ENCODE results near the gene DHRS9.
A peak's percentile ranks its signal among the peaks of the same experiment; 100 is the strongest.
"Not testable (repeated sequence)": the region's sequence is repeated elsewhere in the genome, so short reads cannot be mapped to it uniquely, and the experiment has no call there.

The DHRS9 gene

DNA sequence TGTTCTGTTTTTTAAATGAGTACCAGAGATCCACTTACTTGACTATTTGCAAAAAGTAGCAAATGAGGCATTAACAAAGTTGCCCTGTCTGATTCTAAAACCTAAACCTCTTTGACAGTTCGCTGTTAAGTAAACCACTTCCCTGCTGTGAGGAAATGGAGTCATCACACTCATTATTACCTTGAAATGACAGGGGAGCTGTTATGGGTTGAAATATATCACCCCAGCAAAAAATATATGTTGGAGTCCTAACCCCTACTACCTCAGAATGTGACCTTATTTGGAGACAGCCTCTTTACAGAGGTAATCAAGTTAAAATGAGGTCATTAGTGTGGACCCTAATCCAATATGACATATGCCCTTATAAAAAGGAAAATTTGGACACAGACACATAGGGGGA, 36.1 kb downstream of the DHRS9 start:
- FAIRE-seq, result no peak

DNA sequence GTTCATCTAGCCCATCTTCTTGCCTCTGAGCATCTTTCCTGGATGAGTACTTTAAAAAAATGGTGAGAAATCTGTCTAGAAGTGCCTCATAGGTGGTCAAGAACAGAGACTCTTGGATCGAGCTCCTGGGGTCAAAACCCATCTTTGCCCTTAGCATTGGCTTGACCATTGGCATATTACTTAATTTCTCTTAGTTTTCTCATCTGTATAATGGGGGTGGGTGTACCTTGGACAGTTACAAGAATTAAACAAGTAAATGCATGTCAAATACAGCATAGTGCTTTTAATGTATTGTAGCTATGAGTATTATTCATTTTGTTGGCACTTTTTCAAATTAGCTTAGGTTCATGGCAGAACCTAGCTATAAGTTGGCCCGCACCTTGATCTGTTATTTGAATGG, 36.8 kb downstream of the DHRS9 start:
- no peak for FAIRE-seq

DNA sequence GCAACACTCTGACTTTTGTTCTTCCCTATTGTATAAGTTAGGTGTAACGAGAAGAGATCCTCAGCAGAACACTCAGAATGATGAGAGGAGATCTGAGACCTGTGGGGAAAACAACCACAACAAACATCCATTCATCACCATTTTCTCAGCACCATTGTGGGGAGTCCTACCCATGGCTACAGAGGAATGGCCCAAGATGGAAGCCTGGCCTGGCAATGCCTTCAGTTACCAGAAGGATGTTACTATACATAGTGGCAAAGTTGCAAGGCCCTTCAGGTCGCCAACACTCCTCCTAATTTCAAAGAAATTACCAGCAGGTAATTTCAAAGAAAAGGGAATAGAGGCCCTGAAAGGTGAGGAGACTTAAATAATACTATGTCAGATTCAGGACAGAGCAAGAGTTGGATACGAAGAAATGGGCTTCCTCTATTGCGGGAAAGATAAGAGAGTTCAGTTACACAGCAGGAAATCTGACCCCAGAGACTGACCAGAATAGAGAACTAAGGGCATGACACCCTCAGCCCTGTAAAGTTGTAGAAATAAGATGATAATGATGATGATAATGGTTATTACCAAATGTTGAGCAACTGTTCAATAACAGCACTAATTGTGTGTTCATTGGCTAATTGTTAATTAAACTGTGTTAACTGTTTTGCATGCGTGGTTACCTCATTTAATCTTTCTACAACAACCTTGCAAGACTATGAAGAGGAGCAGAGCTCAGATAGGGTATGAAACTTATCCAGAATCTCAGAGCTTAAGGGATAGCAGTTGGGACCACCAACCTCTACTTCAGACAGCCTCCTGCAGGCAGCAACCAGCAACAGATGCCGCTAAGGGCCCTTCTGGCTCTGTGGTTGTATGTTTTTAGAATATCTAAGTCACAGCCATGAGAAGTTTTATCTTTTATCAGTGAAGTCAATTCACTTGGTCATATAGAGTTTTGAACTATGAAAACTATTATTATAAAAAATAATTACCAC, 37.5 kb downstream of the DHRS9 start:
- FAIRE-seq, result no peak

DNA sequence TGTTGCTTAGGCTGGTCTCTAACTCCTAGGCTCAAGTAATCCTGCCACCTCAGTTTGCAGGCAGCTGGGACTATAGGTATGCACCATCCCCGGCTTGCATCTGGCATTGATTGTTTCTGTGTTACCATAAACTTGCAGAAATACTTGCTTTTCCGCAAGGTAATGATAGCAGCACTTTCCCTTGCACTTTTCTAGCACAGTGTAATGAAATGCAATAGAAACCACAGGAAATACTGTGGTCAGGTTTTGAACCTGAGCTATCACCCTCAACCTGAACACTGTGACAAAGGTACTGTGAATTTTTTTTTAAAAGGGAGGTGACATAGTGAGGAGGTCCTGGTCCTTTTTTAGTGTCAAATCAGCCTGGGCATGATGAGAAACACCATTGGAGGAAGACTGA, 38.3 kb downstream of the DHRS9 start:
- FAIRE-seq, result no peak

DNA sequence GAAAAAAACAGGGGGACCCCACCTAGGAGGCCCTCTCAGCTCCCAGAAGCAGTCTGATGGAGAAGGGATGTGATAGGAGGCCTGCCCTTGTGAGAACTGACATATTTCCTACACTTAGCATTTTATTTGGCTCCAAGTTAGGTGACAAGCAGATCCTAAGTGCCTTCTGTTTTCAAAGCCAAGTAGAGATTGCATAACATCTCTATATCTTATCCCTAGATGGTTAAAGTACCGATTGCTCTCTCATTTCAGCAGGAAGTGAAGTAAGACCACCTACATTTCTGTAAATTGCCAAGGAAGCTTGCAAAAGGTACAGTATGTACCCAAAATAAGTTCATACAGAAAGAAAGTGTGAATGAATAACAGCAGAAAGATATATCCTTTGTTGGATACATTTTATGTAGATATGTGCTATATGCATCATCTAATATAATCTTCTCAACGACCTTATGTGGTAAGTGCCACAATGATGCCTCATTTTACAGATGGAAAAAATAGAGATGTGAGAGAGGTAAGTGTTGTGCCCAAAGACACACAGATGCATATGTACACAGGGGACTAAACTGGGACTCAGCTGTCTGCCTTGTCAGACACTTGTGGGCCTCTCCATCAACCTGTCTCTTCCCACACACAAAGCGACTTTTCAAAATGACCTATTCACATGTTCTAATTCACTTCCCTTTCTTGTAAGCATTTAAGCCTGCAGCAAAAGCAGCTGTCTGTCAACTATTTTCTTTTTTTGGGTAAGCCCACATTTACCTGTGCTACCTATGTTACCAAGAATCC, 38.9 kb downstream of the DHRS9 start:
- FAIRE-seq, result no peak

DNA sequence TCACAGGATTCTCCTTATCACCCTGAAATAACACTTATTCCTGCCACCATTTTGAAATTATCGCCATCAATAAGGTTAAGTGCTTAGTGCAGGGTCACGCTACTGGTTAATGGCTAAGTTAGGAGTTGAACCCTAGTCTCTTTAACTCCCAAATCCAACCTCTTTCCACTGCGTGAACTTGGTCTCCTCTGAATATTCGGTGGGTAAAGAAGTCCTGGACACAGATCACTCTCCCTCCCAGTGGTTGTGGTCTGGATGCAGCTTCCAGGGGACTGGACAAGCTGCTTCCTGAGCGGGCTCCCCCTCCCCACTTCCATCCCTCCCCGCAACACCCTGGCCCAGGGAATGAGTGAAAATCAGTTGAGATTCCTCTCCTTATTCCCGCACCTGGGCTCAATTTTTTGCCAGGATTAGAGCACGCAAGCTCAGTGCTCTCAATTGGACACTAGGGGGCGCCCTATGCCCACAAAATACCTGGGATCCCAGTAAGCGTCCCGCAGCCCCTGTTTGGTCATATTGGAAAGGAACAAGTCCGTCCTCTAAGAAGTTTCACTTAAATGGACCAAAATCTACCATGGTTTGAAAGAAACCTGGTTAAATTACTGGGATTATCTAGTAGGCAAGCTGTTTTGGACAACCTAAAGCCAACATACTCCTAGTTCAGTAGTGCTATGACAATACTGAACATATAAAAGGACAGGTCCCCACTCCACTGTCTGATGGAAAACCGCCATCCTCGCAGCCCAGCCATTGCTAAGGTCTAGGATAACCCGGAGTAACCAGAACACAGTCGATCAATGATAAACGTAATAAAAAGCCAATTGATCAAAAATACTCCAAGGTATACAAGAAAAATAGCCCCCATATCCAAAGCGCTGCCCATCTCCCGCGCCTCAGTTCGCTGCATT, 40.4 kb downstream of the DHRS9 start:
- FAIRE-seq, result peak; percentile 79

DNA sequence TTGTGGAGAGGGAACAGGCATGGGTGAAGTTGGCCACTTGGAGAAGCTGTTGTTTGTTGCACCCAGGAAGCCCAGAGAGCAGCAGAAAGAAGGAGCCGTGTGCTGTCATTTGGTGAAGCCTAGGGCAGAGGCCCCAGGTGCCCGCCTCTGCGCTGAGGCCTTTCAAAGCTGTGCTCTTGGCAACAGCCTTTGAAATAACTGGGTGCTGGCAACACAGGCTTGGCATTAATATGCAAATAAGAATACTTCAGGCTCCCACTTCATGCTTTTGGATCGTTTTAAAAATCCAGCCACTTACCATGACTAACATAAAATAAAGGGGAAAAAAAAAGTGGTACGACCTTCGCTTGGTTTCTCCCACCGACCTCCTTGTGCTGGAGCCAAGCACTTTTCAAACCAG, 41.1 kb downstream of the DHRS9 start:
- no peak for FAIRE-seq

DNA sequence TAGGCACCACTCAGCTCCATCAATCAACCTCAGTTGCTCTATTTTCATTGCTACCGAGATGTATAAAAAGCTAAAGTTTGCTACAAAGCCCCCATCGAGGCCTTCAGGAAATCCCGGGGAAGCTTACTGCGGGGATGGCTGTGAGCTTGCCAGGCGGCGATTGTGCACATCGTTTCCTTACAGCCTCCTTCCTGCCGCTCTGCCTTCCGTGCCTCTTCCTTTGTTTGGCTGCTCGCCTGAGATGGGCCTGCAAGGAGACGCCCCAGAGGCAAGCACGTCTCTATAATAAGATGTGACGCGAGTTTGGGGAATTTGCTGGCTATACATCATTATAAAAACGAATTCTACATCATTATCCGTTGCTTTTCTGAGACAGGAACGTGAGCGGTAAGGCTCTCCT, 41.6 kb downstream of the DHRS9 start:
- no peak for FAIRE-seq

DNA sequence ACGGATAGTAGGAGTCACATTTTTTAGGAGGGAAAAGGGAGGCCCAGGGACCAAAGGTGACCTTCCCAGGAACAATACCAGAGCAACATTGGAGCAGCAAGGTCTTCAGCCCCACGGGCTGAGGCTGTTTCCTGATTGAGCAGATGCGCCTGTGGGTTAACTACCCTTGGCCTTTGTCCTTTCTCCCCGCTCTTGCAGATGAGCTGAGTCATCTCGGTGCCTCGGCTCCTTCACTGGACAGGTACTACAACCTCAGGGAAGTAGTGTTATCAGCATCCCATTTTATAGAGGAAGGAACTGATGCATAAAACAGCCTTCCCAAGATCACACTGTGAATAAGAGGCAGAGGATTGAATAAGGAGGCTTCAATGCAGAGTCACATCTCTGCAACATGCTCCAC, 43.5 kb downstream of the DHRS9 start:
- no peak for FAIRE-seq

DNA sequence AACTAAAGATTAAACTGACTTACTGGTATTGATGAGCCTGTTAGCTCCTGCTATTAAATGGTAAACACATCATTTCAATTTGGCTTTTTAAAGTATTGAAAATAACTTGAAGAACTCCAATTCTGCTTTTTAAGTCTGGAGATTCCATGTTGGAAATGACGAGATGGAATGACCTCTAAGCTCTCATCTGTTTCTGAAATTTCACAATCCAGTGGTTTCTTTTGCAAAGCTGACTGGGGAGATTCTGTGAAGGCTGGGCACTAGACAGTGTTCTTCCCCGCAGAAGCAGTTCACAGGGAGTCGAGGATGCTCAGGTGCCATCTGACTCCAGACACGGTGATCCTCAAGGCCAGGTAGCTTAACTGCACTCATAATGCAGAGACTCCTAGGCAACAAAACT, 44.7 kb downstream of the DHRS9 start:
- FAIRE-seq, result no peak

DNA sequence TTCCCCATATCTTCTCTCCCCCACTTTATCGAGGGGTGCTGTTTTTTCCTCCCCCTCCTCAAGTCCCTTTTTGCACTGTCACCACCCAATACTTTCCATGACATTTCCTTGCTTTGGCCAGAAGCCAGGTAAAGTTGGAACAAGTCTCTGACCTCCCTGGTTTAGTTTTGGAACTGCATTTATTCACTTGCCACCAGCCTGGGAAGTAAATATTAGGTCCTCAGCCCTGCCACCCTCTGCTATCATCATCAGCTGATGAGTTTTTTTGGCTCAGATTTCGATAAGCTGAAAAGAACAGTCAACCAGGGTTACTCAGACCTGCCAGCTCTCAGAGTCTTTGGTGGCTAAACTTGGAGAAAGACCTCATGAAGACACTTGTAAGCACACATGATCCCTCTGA, 47.0 kb downstream of the DHRS9 start:
- no peak for FAIRE-seq

DNA sequence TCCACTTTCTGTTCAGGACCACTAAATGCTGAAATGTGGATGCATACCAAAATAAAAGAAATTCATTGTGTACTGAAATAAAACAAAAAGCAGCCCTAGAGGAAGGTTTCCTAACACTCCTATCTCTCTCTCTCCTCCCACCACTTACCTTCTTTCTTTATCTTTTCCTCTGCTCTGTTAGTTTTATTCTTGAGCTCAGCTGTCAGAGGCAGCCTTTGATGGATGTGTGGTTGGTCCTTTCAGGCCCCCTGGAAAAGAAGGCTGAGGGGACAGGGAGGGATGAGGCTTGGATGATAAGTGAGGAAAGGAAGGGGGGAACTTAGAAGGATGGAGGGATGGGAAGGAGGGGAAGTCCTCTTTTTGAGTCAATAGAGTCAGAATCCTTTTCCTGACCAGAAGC, 47.6 kb downstream of the DHRS9 start:
- FAIRE-seq, result no peak

DNA sequence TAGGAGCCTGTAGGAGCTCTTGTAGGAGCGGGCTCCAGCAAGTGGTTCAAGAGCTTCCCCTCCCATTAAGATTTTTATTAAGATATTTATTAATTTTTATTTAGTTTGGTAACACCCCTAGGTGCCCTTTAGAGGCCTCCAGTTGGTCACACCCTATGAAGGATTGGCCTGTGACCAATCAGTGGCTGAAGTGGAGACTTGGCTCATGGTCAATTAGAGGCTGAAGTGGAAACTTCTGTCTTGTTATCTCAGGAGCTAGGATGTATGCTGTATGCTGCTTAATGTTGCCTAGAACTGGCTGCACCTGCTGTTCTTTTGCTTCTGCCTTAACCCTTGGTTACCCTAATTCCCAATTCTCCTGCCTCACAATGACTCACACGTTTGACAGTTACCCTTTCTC, 48.7 kb downstream of the DHRS9 start:
- no peak for FAIRE-seq

DNA sequence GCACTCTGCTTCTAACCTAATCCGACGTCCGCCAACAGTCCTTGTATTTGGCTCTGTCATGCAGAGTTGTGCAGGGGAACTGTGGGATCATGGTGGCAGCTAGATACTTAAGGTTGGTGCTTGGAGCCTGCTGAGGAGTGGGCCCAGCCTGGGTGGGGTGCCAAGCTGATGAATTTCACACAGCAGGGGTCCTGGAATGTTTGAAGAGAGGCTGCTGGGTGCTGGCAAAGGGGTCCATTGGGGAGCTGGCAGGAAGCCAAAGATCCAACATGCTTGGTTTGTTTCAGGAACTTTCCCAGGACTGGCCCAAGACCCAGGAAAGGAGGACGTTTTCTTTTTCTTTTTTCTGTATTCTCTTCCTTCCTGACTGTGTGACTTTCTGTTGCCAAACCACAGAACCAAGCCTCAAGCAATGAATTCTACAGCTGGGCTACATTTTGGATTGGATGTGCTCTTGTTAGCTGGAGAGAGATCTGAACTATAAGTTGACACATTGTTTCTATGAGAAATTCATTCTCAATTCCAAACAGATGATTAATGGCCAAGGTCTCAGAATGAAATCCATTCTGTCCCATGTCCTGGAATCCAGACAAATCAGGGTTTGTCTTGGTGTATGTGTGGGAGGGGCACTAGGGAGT, 49.9 kb downstream of the DHRS9 start:
- no peak for FAIRE-seq

DNA sequence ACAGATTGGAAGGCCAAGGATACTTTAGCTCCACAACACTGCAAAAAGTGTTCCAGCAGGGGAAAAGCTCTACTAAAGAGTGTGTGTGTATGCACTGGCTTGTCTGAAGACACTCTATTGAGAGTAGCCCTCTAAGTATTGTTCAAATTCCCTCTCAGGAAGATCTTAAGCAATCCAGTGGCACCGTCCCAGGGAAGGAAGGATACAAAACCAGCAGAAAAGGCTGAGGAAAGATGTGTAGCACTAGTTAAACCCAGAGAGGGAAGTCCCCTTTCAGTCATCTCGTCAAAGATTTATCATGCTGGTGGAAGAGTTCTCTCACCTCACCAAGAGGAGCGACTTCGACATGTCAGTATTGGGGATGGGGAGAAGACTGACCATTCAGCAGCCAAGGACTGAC, 50.5 kb downstream of the DHRS9 start:
- no peak for FAIRE-seq

DNA sequence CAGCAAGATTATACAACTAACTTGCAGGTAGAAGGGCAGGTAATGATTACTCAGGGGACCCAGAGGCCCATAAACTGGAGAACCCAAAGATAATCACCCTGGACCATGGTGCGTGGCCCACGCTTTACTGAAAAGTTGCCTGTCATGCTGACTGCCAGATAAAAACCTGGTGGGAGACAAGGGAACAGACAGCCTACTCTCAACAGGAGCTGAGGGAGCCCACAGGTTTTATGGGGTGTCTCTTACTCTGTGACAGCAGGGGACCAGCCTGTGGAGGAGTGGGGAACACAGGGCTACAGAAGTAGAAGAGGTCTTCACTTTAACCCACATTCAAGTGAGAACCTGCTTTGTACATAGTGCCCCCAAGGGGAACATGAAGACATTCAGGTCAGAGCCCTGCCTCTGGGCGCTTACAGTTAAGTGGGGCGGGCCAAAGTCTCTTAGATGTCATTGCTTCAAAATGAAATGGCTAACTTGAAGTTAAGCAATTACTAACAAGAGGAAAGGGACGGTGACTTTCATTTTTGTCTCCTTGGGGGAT, 60.4 kb downstream of the DHRS9 start:
- no peak for FAIRE-seq

DNA sequence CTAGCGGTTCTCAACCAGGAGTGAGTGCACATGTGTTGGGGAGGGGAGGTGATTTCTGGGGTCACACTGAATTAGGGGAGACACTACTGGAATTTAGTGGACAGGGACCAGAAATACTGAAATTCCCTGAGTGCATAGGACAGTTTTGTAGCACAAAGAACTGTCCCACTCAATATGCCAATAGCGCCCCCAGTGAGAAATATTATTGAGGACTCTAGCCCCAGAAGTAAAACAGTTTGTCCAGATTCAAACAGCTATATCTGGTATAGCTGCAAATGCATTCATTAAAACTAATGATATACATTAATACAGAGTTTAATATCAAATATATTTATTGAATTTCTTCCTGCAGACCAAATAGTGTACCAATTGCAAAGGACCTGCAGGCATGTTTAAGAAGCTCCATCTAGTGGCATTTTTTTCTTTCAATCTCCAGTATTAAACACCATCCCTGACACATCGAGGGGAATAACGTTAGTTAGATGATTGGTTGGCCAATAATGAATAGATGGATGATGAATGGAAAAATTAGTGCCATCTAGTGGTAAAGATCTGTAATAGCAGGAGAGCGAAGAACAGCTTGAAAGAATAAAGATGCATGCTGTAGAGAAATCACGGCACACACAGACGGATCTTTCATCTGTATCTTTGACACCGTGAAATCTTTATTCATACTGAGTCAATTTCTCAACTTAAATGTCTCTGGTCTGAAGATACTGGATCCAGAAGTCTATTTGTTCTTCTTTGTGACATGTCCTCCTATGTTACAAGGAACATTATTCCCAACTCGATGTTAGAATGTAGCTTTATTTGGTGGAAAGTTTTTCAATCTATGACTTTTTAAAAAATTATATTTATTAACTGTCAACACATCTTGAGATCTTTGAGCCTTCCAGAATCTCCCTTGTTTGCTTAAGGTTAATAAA, 62.5 kb downstream of the DHRS9 start:
- FAIRE-seq, result peak; percentile 89

DNA sequence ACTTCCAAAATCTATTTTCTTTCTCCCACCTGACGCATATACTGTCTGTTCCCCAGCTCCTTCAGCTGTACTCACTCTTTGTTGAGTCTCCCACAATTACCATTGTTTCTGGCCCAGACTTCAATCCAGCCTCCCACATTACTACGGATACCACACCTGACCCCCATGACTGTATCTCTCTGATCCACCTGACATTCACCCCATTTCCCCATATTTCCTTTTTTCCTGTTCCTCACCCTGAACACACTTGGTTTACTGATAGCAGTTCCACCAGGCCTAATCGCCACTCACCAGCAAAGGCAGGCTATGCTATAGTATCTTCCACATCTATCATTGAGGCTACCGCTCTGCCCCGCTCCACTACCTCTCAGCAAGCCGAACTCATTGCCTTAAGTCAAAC, 64.9 kb downstream of the DHRS9 start:
- not testable (repeated sequence) for FAIRE-seq

DNA sequence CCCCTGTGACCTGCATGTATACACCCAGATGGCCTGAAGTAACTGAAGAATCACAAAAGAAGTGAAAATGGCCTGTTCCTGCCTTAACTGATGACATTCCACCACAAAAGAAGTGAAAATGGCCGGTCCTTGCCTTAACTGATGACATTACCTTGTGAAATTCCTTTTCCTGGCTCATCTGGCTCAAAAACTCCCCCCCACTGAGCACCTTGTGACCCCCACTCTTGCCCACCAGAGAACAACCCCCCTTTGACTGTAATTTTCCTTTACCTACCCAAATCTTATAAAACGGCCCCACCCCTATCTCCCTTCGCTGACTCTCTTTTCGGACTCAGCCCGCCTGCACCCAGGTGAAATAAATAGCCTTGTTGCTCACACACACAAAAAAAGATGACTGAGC, 67.1 kb downstream of the DHRS9 start:
- not testable (repeated sequence) for FAIRE-seq

DNA sequence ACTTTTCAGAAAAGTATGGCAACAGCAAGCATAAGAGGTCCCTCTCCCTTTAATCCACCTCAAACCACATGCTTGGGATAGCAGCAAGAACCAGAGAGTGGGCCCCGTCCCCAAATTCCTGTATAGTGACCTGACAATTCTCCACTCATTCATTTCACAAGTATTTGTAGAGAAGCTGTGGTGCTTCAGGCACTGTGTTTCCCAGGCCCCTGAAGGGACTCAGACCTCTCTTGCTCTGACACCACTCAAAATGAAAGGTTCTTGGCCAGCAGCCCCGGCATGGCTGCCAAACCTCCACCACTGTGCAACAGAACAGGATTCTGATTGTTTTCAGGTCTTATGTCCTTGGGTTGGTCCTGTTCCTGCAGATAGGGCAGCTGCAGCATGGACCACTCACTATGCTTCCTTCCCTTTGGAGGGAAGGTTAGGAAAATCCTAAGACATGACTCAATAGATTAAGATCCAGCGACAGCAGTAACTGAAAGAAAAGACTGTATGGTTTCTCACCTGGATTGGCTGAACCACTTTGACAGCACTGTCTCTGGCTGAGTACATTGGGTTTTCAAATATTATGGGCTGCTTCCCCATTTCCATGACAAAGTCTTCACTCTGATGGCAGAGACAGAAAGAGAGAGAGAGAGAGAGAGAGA, 67.6 kb downstream of the DHRS9 start:
- no peak for FAIRE-seq

DNA sequence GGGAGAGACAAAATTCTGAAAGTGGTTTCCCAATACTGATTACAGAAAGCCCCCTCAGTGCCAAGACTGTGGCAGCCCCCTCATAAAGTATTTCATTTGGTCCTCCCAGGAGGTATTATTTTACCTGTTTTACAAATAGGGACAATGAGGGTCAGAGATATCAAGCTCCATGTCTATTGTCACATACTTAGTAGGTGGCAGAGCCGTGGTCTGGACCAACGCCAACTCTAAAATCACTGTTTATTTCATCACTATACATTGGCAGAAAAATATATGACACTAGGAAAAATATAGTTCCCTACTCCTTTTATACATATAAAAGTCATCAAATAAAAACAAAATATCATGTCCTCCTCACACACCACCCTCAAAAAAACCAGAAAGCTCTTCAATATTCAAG, 68.6 kb downstream of the DHRS9 start:
- FAIRE-seq, result no peak

All from islet of Langerhans (tissue), 1 donor.